Measurements from ENCODE around the gene NUCB2. TPM values are rescaled to one million over a fixed set of nuclear protein-coding genes. Genes with fewer than 3 reads are reported as not detected.

Gene NUCB2
- total and polyA plus RNA-seq, 2 of the 8 experiments (the other 6 are each of a cell fraction or from before 2014, with no cell fraction given): 9.0 to 34.2 TPM

- Histone ChIP-seq H3K14ac (ENCODE audit: insufficient read length) (no peak overlapping the region), H4K20me1 (replicated peaks in 1 of 2; ENCODE audit: control insufficient read depth in 1 of 2, insufficient read depth in 2 of 2, low read length in 2 of 2) (no peaks in the 10 kb centered on the region), H2BK120ac (replicated peaks; ENCODE audit: low read depth, low read length) (no peak overlapping the region), H3K4me3 (ENCODE audit: extremely low read depth in 1 of 4, insufficient read depth in 2 of 4, low read depth in 3 of 4, low read length in 4 of 4) (no peak overlapping the region), H3K23me2 (ENCODE audit: low read depth, low read length) (no peaks in the 10 kb centered on the region), H3K79me1 (ENCODE audit: low read depth, low read length) (no peaks in the 10 kb centered on the region), H3K4ac (replicated peaks; ENCODE audit: insufficient read length, low read depth, low read length) (no peak overlapping the region), H2AK5ac (ENCODE audit: low read depth, low read length) (no peak overlapping the region), H3K18ac (ENCODE audit: extremely low read depth, low read length) (no peak overlapping the region), H3K9me3 (ENCODE audit: insufficient read depth in 2 of 2, low read depth in 1 of 2, low read length in 1 of 2) (no peaks in the 10 kb centered on the region), H3K79me2 (ENCODE audit: control insufficient read depth in 1 of 2, insufficient read depth in 2 of 2, low read length in 2 of 2) (no peaks in the 10 kb centered on the region), H2AFZ (ENCODE audit: low read length) (no peak overlapping the region), H3K27ac (ENCODE audit: low read depth, low read length) (no peak overlapping the region), H3K4me1 (replicated peaks in 1 of 4; ENCODE audit: control insufficient read depth in 3 of 4, insufficient read depth in 4 of 4, low read length in 3 of 4) (peaks cover 0 to 2% (median 0%) of the 10 kb centered on the region in 4 experiments; a peak in 1 of 7 replicates), H4K5ac (ENCODE audit: insufficient read length, low read depth, low read length) (no peak overlapping the region), H3K4me2 (ENCODE audit: insufficient read depth in 1 of 2, low read depth in 2 of 2, low read length in 2 of 2) (no peak overlapping the region), H4K91ac (replicated peaks; ENCODE audit: insufficient read length, low read length) (no peak overlapping the region), H3K56ac (replicated peaks; ENCODE audit: insufficient read length, low read depth, low read length) (no peak overlapping the region), H4K8ac (ENCODE audit: extremely low read depth, insufficient read depth, low read length) (no peak overlapping the region), H2BK20ac (ENCODE audit: low read length) (no peak overlapping the region), H3K27me3 (replicated peaks in 1 of 4; ENCODE audit: control insufficient read depth in 3 of 4, extremely low read depth in 1 of 4, insufficient read depth in 3 of 4, low read length in 3 of 4) (no peaks in the 10 kb centered on the region), H3K23ac (ENCODE audit: insufficient read length) (no peak overlapping the region), H3K36me3 (ENCODE audit: control insufficient read depth in 2 of 4, insufficient read depth in 4 of 4, low read length in 3 of 4) (no peaks in the 10 kb centered on the region), H2BK5ac (ENCODE audit: low read depth, low read length) (no peak overlapping the region), H2BK12ac (ENCODE audit: low read depth, low read length) (no peak overlapping the region), H3K9ac (replicated peaks in 1 of 4; ENCODE audit: extremely low read depth in 1 of 4, low read depth in 3 of 4, low read length in 3 of 4) (no peak overlapping the region), H2BK15ac (ENCODE audit: low read length) (no peak overlapping the region)
- 79% methylated on average over 4 of the region's 4 CpGs; no CpG with 5 or more reads in 1 of the 2 experiments for WGBS, 2 experiments (ENCODE audit: extremely low coverage in 1 of 2, insufficient coverage in 1 of 2, insufficient read length in 1 of 2, insufficient replicate concordance in 2 of 2, low coverage in 1 of 2, low lambda C conversion rate in 2 of 2, missing lambda C conversion rate in 1 of 2)
- ChIA-PET CTCF (ENCODE audit: partially characterized antibody) (interaction anchor here (1.0 kb wide), 1 partner anchor 22 kb away, joined by 3 read pairs; no protein-coding TSS in a partner anchor), POLR2A (ENCODE audit: partially characterized antibody) (interaction anchor here (0.5 kb wide), 1 partner anchor 71 kb away, joined by 4 read pairs; no protein-coding TSS in a partner anchor)
- FAIRE-seq: no peak
- no peak for DNase-seq (ENCODE audit: low read depth in 1 of 2, low spot score in 2 of 2)
- no peak for TF ChIP-seq CTBP2 (IDR thresholded peaks at IDR 0.05; ENCODE audit: borderline replicate concordance, insufficient read depth, insufficient read length, low read length)
- TF ChIP-seq KDM5A (IDR thresholded peaks at IDR 0.05; ENCODE audit: low read length): no peak
- TF ChIP-seq RBBP5 (IDR thresholded peaks at IDR 0.05; ENCODE audit: borderline replicate concordance, low read depth, low read length): no peak
- no peak for TF ChIP-seq RNF2 (IDR thresholded peaks at IDR 0.05; ENCODE audit: borderline replicate concordance, low read depth, low read length, missing control alignments, poor library complexity, severe bottlenecking)
- TF ChIP-seq RFX5 (IDR thresholded peaks at IDR 0.05; ENCODE audit: borderline replicate concordance, low read depth, low read length): no peak
- TF ChIP-seq, protein P1, sequence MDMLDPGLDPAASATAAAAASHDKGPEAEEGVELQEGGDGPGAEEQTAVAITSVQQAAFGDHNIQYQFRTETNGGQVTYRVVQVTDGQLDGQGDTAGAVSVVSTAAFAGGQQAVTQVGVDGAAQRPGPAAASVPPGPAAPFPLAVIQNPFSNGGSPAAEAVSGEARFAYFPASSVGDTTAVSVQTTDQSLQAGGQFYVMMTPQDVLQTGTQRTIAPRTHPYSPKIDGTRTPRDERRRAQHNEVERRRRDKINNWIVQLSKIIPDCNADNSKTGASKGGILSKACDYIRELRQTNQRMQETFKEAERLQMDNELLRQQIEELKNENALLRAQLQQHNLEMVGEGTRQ (IDR thresholded peaks at IDR 0.05; ENCODE audit: low read length): no peak
- TF ChIP-seq JUN (IDR thresholded peaks at IDR 0.05; ENCODE audit: low read depth, low read length): no peak
- TF ChIP-seq RAD21 (IDR thresholded peaks at IDR 0.05 in 1 of 2, conservative IDR thresholded peaks at IDR 0.05 in 1 of 2; ENCODE audit: low read depth in 2 of 2, low read length in 2 of 2): no peak
- TF ChIP-seq SP2 (IDR thresholded peaks at IDR 0.05; ENCODE audit: low read length): no peak
- TF ChIP-seq JUND (IDR thresholded peaks at IDR 0.05; ENCODE audit: low read length): no peak
These were observed 57.5 kb downstream of the NUCB2 start for GRCh38 chr11:17333799-17334586.

Data from H1 (cell line).